Keratinocyte (primary cell): ENCODE results near the gene FAXC. TPM values are rescaled to one million over a fixed set of nuclear protein-coding genes. Genes with fewer than 3 reads are reported as not detected.

Source experiments
- DNase-seq: peaks from one replicate; pipeline ENCODE4 v3.0.0-alpha.2; 2011; ENCODE audit warnings: low read depth, missing footprints, low spot score
- FAIRE-seq: peaks from 2 replicates; lab custom pipeline; 2011; peaks lifted over from hg19 to GRCh38; lab: Jason Lieb, UNC
- H2AFZ ChIP-seq: 2 replicates; pipeline ENCODE4 v1.6.0; 2012; ENCODE audit warnings: low read length, control low read depth, inconsistent platforms; ENCODE audit not compliant: control insufficient read depth
- H3K27ac ChIP-seq: 2 replicates; pipeline ENCODE4 v1.5.1; 2011; ENCODE audit warnings: low read length; ENCODE audit not compliant: control insufficient read depth, insufficient read depth
- H3K27me3 ChIP-seq: 3 replicates; pipeline ENCODE4 v1.6.0; 2011; ENCODE audit warnings: low read length; ENCODE audit not compliant: control insufficient read depth, insufficient read depth; ENCODE audit errors: extremely low read depth
- H3K36me3 ChIP-seq, 2 experiments: 2 replicates in 1 of 2; 3 replicates in 1 of 2; pipeline ENCODE4 v1.5.1; 2011; ENCODE audit warnings: low read length in 2 of 2, mild to moderate bottlenecking in 1 of 2; ENCODE audit not compliant: control insufficient read depth in 2 of 2, insufficient read depth in 2 of 2; ENCODE audit errors: extremely low read depth in 1 of 2
- H3K4me1 ChIP-seq: 3 replicates; pipeline ENCODE4 v1.5.1; 2011; ENCODE audit warnings: low read length; ENCODE audit not compliant: control insufficient read depth, insufficient read depth; ENCODE audit errors: extremely low read depth
- H3K4me2 ChIP-seq: 3 replicates; pipeline ENCODE4 v1.6.0; 2011; ENCODE audit warnings: low read depth, low read length; ENCODE audit not compliant: control insufficient read depth, insufficient read depth; ENCODE audit errors: extremely low read depth
- H3K4me3 ChIP-seq, 3 experiments: fragments of 200-600 bp in 1 of 3; sonication (generic) in 1 of 3; 2 replicates in 2 of 3; 3 replicates in 1 of 3; pipeline ENCODE4 v1.5.1; 2011 to 2016; ENCODE audit warnings: low read length in 3 of 3, mild to moderate bottlenecking in 3 of 3, control low read depth in 2 of 3, inconsistent platforms in 1 of 3, low read depth in 1 of 3, mixed read lengths in 1 of 3, mixed run types in 1 of 3, moderate library complexity in 1 of 3; ENCODE audit not compliant: control insufficient read depth in 2 of 3, insufficient read depth in 2 of 3; ENCODE audit errors: extremely low read depth in 1 of 3
- H3K79me2 ChIP-seq: 2 replicates; pipeline ENCODE4 v1.6.0; 2012; ENCODE audit warnings: low read length; ENCODE audit not compliant: control insufficient read depth, insufficient read depth
- H3K9ac ChIP-seq: 3 replicates; pipeline ENCODE4 v1.6.0; 2011; ENCODE audit warnings: low read length; ENCODE audit not compliant: control insufficient read depth, insufficient read depth; ENCODE audit errors: extremely low read depth
- H3K9me1 ChIP-seq: 3 replicates; pipeline ENCODE4 v1.6.0; 2011; ENCODE audit warnings: low read length; ENCODE audit not compliant: control insufficient read depth, insufficient read depth; ENCODE audit errors: extremely low read depth
- H3K9me3 ChIP-seq: 2 replicates; pipeline ENCODE4 v1.5.1; 2012; ENCODE audit warnings: low read depth, low read length; ENCODE audit not compliant: control insufficient read depth
- H4K20me1 ChIP-seq: 3 replicates; pipeline ENCODE4 v1.6.0; 2011; ENCODE audit warnings: low read length; ENCODE audit not compliant: control insufficient read depth, insufficient read depth; ENCODE audit errors: extremely low read depth
- EZH2 ChIP-seq: IDR thresholded peaks from one replicate; pipeline ENCODE4 v1.6.1; 2012; ENCODE audit warnings: inconsistent platforms, mild to moderate bottlenecking, low read length, moderate library complexity
- dilution Hi-C: fragments of 300-500 bp; cut with MboI; formaldehyde crosslinking; loops from one replicate; pipeline ENCODE4 v1.7.0; 2020; ENCODE audit warnings: low sequenced_read_pairs; ENCODE audit not compliant: extremely low pct_ligation_motif_present
- polyA plus RNA-seq, 5 experiments: library from polyadenylated mRNA; depleted of rRNA in 3 of 5; stranded (reverse) in 3 of 5; stranded (forward) in 1 of 5; unstranded in 1 of 5; fragments of >200 nt; gene quantifications; 1 replicate in 1 of 5; 2 replicates in 3 of 5; 3 replicates in 1 of 5; pipeline versions ENCODE4 v1.2.1 to v1.2.3, GENCODE V29; 2011 to 2012; ENCODE audit warnings: missing spikeins in 2 of 5, low read depth in 1 of 5, low replicate concordance in 1 of 5
- TF ChIP-seq, protein P1 (sequence below), 3 experiments: IDR thresholded peaks in 1 of 3; conservative IDR thresholded peaks in 1 of 3; optimal IDR thresholded peaks in 1 of 3; 2 replicates in 2 of 3; 3 replicates in 1 of 3; pipeline versions ENCODE3 to v1.5.1; 2011; ENCODE audit warnings: low read length in 3 of 3, mild to moderate bottlenecking in 3 of 3, moderate library complexity in 2 of 3, control low read depth in 1 of 3, inconsistent platforms in 1 of 3; ENCODE audit not compliant: insufficient read depth in 2 of 3; ENCODE audit errors: extremely low read depth in 1 of 3

FAXC gene
- polyA plus RNA-seq, 1 donor (not counting 4 experiments of a cell fraction or from before 2014, with no cell fraction given): 8.3 TPM

DNA sequence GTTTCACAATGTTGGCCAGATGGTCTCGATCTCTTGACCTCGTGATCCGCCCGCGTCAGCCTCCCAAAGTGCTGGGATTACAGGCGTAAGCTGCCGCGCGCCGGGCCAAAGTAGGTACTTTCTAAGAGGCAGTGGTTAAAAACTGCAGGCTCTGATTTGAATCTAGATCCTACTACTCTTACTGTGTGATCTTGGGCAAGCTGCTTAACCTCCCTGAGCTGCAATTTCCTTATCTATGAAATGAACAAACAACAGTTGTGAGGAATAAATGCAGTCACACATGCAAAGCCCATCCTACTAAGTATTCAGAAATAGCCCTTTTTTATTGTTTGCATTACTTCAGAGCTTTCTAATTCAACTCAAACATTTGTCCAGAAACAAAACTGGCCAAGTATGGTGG lies 2.9 kb downstream of the FAXC start:
- Histone ChIP-seq H3K4me3 (no peak overlapping the region), H3K4me1 (peaks cover 22% of the 10 kb centered on the region), H2AFZ (no peak overlapping the region), H3K36me3 (no peaks in the 10 kb centered on the region), H3K27me3 (no peaks in the 10 kb centered on the region), H3K27ac (no peak overlapping the region), H4K20me1 (no peaks in the 10 kb centered on the region), H3K9ac (no peak overlapping the region), H3K4me2 (no peak overlapping the region), H3K9me1 (no peaks in the 10 kb centered on the region), H3K79me2 (no peaks in the 10 kb centered on the region), H3K9me3 (no peaks in the 10 kb centered on the region)
- no peak for FAIRE-seq
- dilution Hi-C loops: no loop called here
- no peak for DNase-seq
- TF ChIP-seq, protein P1, sequence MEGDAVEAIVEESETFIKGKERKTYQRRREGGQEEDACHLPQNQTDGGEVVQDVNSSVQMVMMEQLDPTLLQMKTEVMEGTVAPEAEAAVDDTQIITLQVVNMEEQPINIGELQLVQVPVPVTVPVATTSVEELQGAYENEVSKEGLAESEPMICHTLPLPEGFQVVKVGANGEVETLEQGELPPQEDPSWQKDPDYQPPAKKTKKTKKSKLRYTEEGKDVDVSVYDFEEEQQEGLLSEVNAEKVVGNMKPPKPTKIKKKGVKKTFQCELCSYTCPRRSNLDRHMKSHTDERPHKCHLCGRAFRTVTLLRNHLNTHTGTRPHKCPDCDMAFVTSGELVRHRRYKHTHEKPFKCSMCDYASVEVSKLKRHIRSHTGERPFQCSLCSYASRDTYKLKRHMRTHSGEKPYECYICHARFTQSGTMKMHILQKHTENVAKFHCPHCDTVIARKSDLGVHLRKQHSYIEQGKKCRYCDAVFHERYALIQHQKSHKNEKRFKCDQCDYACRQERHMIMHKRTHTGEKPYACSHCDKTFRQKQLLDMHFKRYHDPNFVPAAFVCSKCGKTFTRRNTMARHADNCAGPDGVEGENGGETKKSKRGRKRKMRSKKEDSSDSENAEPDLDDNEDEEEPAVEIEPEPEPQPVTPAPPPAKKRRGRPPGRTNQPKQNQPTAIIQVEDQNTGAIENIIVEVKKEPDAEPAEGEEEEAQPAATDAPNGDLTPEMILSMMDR (optimal IDR thresholded peaks at IDR 0.05 in 1 of 3, IDR thresholded peaks at IDR 0.05 in 1 of 3, conservative IDR thresholded peaks at IDR 0.05 in 1 of 3; ENCODE audit: extremely low read depth in 1 of 3, insufficient read depth in 2 of 3, low read length in 3 of 3): no peak
- no peak for TF ChIP-seq EZH2

DNA sequence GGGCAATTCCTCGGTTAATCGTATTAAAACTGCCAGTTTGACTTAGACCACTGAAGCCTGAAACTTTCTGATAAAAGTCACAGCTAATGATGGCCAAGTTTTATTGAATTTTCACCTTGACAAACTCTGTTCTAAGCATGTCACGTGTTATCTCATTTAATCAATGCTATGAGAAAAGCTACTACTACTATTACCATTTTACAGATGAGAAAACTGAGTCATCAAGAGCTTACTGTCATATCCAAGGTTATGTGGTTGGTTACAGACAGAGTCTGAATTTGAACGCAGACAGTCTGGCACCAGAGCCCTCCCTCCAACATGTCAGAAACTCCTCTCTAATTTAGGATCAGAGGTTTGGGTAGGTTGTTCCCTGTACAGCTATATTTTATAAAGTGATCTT lies 4.3 kb downstream of the FAXC start:
- no peaks in the 10 kb centered on the region for H3K79me2 ChIP-seq
- no peaks in the 10 kb centered on the region for H3K27me3 ChIP-seq
- dilution Hi-C loops: no loop called here
- no peak overlapping the region for H2AFZ ChIP-seq
- H3K4me2 ChIP-seq: no peak overlapping the region
- no peaks in the 10 kb centered on the region for H3K36me3 ChIP-seq
- H3K9me1 ChIP-seq: no peaks in the 10 kb centered on the region
- H3K4me1 ChIP-seq: peaks cover 15% of the 10 kb centered on the region
- no peak for TF ChIP-seq EZH2
- FAIRE-seq (no peak), DNase-seq (no peak)
- no peaks in the 10 kb centered on the region for H4K20me1 ChIP-seq
- H3K27ac ChIP-seq: no peak overlapping the region
- H3K9ac ChIP-seq: no peak overlapping the region
- no peaks in the 10 kb centered on the region for H3K9me3 ChIP-seq
- H3K4me3 ChIP-seq: no peak overlapping the region

DNA sequence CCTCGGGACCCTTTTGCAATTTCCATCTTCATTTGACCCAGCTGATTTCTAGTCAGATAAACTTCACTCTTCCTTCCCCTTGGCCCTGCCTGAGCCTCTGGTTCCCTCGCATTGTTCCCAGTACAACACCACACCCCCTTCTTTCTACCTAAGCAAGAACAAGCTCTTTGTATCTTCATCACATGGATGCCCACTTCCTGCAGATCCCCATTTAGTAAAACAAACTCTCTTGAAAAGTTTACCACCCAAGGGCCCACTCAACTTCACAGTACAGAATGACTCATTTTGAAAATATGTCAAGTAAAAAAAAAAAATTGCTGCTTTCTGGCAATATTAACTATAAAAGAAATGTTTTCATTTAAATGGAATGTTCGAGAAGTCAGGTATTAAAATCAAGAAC lies 5.2 kb downstream of the FAXC start:
- Histone ChIP-seq H3K4me3 (no peak overlapping the region), H3K27me3 (no peaks in the 10 kb centered on the region), H3K79me2 (no peaks in the 10 kb centered on the region), H3K9me1 (no peaks in the 10 kb centered on the region), H3K9me3 (no peaks in the 10 kb centered on the region), H4K20me1 (no peaks in the 10 kb centered on the region), H3K36me3 (no peaks in the 10 kb centered on the region), H3K4me2 (peak overlapping the region; percentile 68), H3K9ac (no peak overlapping the region), H2AFZ (no peak overlapping the region), H3K4me1 (peaks cover 14% of the 10 kb centered on the region), H3K27ac (no peak overlapping the region)
- FAIRE-seq: peak; percentile 64
- dilution Hi-C loops: no loop called here
- DNase-seq: peak; percentile 33
- no peak for TF ChIP-seq EZH2
- TF ChIP-seq, protein P1 (optimal IDR thresholded peaks at IDR 0.05 in 1 of 3, IDR thresholded peaks at IDR 0.05 in 1 of 3, conservative IDR thresholded peaks at IDR 0.05 in 1 of 3; ENCODE audit: extremely low read depth in 1 of 3, insufficient read depth in 2 of 3, low read length in 3 of 3): no peak
